Measurements from ENCODE around the gene ERGIC1.

DNA sequence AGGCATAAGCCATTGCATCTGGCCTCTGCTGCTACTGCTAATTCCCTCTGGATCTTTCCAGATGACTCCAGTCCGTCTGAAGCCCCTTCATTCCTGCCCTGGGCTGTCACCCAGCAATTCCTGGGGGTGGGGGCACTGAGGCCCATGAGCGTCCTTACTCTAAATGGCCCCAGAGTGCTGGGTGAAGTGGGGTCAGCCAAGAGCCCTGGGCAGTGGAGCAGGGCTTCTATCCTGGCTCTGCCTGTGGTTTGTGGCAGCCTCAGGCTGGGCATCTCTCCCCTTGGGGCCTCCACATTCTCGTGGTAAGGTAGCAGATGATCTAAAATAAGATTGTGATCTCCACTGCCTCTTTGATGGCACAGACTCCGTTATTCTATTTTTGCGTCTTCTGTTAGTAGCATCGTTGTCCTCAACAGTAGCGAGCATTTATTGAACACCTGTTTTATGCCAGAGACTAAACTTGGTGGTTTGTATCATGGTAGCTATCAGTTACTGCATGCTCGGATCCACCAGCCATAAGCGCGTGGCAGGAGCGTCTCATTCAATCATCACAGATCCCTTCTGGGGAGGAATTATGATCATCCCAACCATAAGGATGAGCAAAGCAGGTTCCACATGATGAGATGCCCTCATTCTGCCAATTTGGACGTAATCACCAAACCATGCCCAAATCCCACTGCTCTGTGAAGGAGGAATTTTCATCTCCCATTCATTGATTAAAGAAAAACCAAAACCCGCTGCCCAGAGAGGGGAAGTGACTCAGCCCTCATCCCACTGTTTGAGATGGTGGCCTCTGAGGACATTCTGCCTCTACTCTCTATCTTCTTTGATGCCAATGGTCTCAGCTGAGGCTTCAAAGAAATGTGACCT, 41.1 kb upstream of the ERGIC1 start:
- TF ChIP-seq EZH2 (IDR thresholded peaks at IDR 0.05; ENCODE audit: low read depth, unreplicated experiment) (no peak), CREB1 (CRISPR knock-in tag; IDR thresholded peaks at IDR 0.05; ENCODE audit: low read depth) (no peak)
- TF ChIP-seq, protein P1, sequence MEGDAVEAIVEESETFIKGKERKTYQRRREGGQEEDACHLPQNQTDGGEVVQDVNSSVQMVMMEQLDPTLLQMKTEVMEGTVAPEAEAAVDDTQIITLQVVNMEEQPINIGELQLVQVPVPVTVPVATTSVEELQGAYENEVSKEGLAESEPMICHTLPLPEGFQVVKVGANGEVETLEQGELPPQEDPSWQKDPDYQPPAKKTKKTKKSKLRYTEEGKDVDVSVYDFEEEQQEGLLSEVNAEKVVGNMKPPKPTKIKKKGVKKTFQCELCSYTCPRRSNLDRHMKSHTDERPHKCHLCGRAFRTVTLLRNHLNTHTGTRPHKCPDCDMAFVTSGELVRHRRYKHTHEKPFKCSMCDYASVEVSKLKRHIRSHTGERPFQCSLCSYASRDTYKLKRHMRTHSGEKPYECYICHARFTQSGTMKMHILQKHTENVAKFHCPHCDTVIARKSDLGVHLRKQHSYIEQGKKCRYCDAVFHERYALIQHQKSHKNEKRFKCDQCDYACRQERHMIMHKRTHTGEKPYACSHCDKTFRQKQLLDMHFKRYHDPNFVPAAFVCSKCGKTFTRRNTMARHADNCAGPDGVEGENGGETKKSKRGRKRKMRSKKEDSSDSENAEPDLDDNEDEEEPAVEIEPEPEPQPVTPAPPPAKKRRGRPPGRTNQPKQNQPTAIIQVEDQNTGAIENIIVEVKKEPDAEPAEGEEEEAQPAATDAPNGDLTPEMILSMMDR (conservative IDR thresholded peaks at IDR 0.05; ENCODE audit: low read depth in 2 of 2) = no peak
